Fibroblast of skin of right biceps (primary cell): Measurements from ENCODE around the gene ZMYM4.

Experiments used
- DNase-seq: peaks from one replicate; pipeline ENCODE4 v3.0.0-alpha.2; 2013

ZMYM4 gene

GRCh38 chr1:35408925-35409324 lies 140.4 kb downstream of the ZMYM4 start:
- DNase-seq, result no peak

GRCh38 chr1:35426097-35426586 lies 157.6 kb downstream of the ZMYM4 start:
- DNase-seq, result no peak

- no peak for DNase-seq
Observed at GRCh38 chr1:35428360-35428759, 159.9 kb downstream of the ZMYM4 start.

- no peak for DNase-seq
Observed at GRCh38 chr1:35430762-35431161, 162.3 kb downstream of the ZMYM4 start.

GRCh38 chr1:35431173-35431599 lies 162.7 kb downstream of the ZMYM4 start:
- DNase-seq, result no peak

- no peak for DNase-seq
Observed at GRCh38 chr1:35432231-35432630, 163.7 kb downstream of the ZMYM4 start.

GRCh38 chr1:35433714-35434113 lies 165.2 kb downstream of the ZMYM4 start:
- DNase-seq, result no peak

GRCh38 chr1:35434703-35435102 lies 166.2 kb downstream of the ZMYM4 start:
- DNase-seq, result no peak

- DNase-seq, result no peak
Observed at GRCh38 chr1:35436078-35436477, 167.6 kb downstream of the ZMYM4 start.

- no peak for DNase-seq
Observed at GRCh38 chr1:35437200-35437599, 168.7 kb downstream of the ZMYM4 start.

GRCh38 chr1:35439626-35440025 lies 171.1 kb downstream of the ZMYM4 start:
- DNase-seq, result no peak

GRCh38 chr1:35441926-35442579 lies 173.5 kb downstream of the ZMYM4 start:
- no peak for DNase-seq

- no peak for DNase-seq
Observed at GRCh38 chr1:35442734-35443133, 174.2 kb downstream of the ZMYM4 start.

- DNase-seq, result peak; percentile 23
Observed at GRCh38 chr1:35443768-35444518, 175.4 kb downstream of the ZMYM4 start.

GRCh38 chr1:35444519-35444774 lies 175.9 kb downstream of the ZMYM4 start:
- DNase-seq, result no peak

- DNase-seq, result no peak
Observed at GRCh38 chr1:35447278-35447677, 178.8 kb downstream of the ZMYM4 start.

GRCh38 chr1:35448344-35448801 lies 179.9 kb downstream of the ZMYM4 start:
- peak; percentile 91 for DNase-seq

- DNase-seq, result peak; percentile 90
Observed at GRCh38 chr1:35449334-35450008, 181.0 kb downstream of the ZMYM4 start.

GRCh38 chr1:35451125-35451528 lies 182.6 kb downstream of the ZMYM4 start:
- peak; percentile 65 for DNase-seq

- peak; percentile 39 for DNase-seq
Observed at GRCh38 chr1:35452106-35452774, 183.7 kb downstream of the ZMYM4 start.

- DNase-seq, result no peak
Observed at GRCh38 chr1:35453031-35453430, 184.5 kb downstream of the ZMYM4 start.

- no peak for DNase-seq
Observed at GRCh38 chr1:35454176-35454575, 185.7 kb downstream of the ZMYM4 start.

GRCh38 chr1:35454616-35455015 lies 186.1 kb downstream of the ZMYM4 start:
- DNase-seq, result no peak
